SK-N-SH (cell line): ENCODE data around the gene TKT. TPM values are rescaled to one million over a fixed set of nuclear protein-coding genes. Genes with fewer than 3 reads are reported as not detected.

Experiments
- CTCF ChIA-PET: fragments of 300-600, 350-600 bp; formaldehyde crosslinking; extraction: SDS; loops from one replicate; lab custom pipeline; 2021; lab: Yijun Ruan, JAX
- POLR2A ChIA-PET: fragments of 350-600 bp; sonication (Branson Sonifier 250); formaldehyde crosslinking; extraction: SDS; loops from one replicate; lab custom pipeline; 2020; ENCODE audit warnings: antibody characterized with exemption, inconsistent platforms; lab: Yijun Ruan, JAX
- DNase-seq: peaks from one replicate; pipeline ENCODE4 v3.0.0; 2012
- H2AFZ ChIP-seq: fragments of 200-600 bp; sonication (generic); 2 replicates; pipeline ENCODE4 v1.8.1; 2016; ENCODE audit warnings: antibody characterized with exemption, mild to moderate bottlenecking, low read depth
- H3F3A ChIP-seq: fragments of 200-600 bp; sonication (generic); replicated peaks from 2 replicates; pipeline ENCODE3; 2016; ENCODE audit warnings: antibody characterized with exemption, mild to moderate bottlenecking; ENCODE audit not compliant: insufficient read depth
- H3K27ac ChIP-seq, 2 experiments: fragments of 200-500 bp in 1 of 2; fragments of 200-600 bp in 1 of 2; sonication (Bioruptor generic) in 1 of 2; sonication (generic), shearing (Covaris generic) in 1 of 2; 2 replicates each; pipeline versions ENCODE4 v1.5.1 to v1.6.1; 2014 to 2016; ENCODE audit warnings: low read depth in 2 of 2, inconsistent platforms in 1 of 2, low read length in 1 of 2, mild to moderate bottlenecking in 1 of 2, mixed read lengths in 1 of 2
- H3K27me3 ChIP-seq: fragments of 200-600 bp; sonication (generic), shearing (Covaris generic); 2 replicates; pipeline ENCODE4 v1.6.1; 2016; ENCODE audit warnings: mixed run types; ENCODE audit not compliant: insufficient read depth
- H3K36me3 ChIP-seq, 2 experiments: fragments of 200-500 bp in 1 of 2; fragments of 200-600 bp in 1 of 2; sonication (Bioruptor generic) in 1 of 2; sonication (generic) in 1 of 2; replicated peaks in 1 of 2; 2 replicates each; pipeline versions ENCODE3 to v1.5.1; 2014 to 2016; ENCODE audit warnings: low read length in 1 of 2, mild to moderate bottlenecking in 1 of 2; ENCODE audit not compliant: insufficient read depth in 2 of 2, control insufficient read depth in 1 of 2
- H3K4me1 ChIP-seq, 2 experiments: fragments of 200-500 bp in 1 of 2; fragments of 200-600 bp in 1 of 2; sonication (Bioruptor generic) in 1 of 2; sonication (generic), shearing (Covaris generic) in 1 of 2; 2 replicates each; pipeline versions ENCODE4 v1.5.1 to v1.6.1; 2014 to 2016; ENCODE audit warnings: low read depth in 1 of 2, low read length in 1 of 2, mixed run types in 1 of 2; ENCODE audit not compliant: insufficient read depth in 2 of 2, control insufficient read depth in 1 of 2
- H3K4me2 ChIP-seq: fragments of 200-600 bp; sonication (generic), shearing (Covaris generic); 2 replicates; pipeline ENCODE4 v1.6.1; 2017; ENCODE audit warnings: mixed run types
- H3K4me3 ChIP-seq, 2 experiments: fragments of 200-500 bp in 1 of 2; fragments of 200-600 bp in 1 of 2; sonication (Bioruptor generic) in 1 of 2; sonication (generic), shearing (Covaris generic) in 1 of 2; 2 replicates each; pipeline versions ENCODE4 v1.5.1 to v1.8.1; 2014 to 2016; ENCODE audit warnings: low read depth in 2 of 2, inconsistent platforms in 1 of 2, low read length in 1 of 2, mild to moderate bottlenecking in 1 of 2, mixed read lengths in 1 of 2, moderate library complexity in 1 of 2
- H3K79me2 ChIP-seq: fragments of 200-600 bp; sonication (generic); 2 replicates; pipeline ENCODE4 v1.8.1; 2017; ENCODE audit warnings: mild to moderate bottlenecking; ENCODE audit not compliant: insufficient read depth
- H3K9ac ChIP-seq: fragments of 200-600 bp; sonication (generic); 2 replicates; pipeline ENCODE4 v1.6.1; 2017; ENCODE audit warnings: mixed run types
- H3K9me2 ChIP-seq: fragments of 200-600 bp; sonication (generic); 2 replicates; pipeline ENCODE4 v1.6.1; 2017; ENCODE audit warnings: mixed run types
- H3K9me3 ChIP-seq: fragments of 200-600 bp; sonication (generic); 2 replicates; pipeline ENCODE4 v1.6.1; 2017; ENCODE audit warnings: mixed run types, mild to moderate bottlenecking, moderate library complexity
- H4K20me1 ChIP-seq: fragments of 200-600 bp; sonication (generic); 2 replicates; pipeline ENCODE4 v1.6.1; 2017; ENCODE audit warnings: mild to moderate bottlenecking, mixed run types; ENCODE audit not compliant: insufficient read depth
- CHD2 ChIP-seq: fragments of 150-350 bp; IDR thresholded peaks from 2 replicates; pipeline ENCODE4 v1.6.1; 2018; ENCODE audit warnings: low read length; ENCODE audit not compliant: partially characterized antibody
- CTCF ChIP-seq: fragments of 200-600 bp; sonication (generic); IDR thresholded peaks from 2 replicates; pipeline ENCODE4 v1.6.1; 2017; ENCODE audit warnings: antibody characterized with exemption, mild to moderate bottlenecking, moderate library complexity
- ELF1 ChIP-seq: IDR thresholded peaks from 2 replicates; pipeline ENCODE4 v1.4.0; 2012
- EP300 ChIP-seq, 2 experiments: IDR thresholded peaks; 2 replicates each; pipeline versions ENCODE4 v1.4.0 to v1.6.1; 2012; ENCODE audit warnings: borderline replicate concordance in 1 of 2, low read depth in 1 of 2, low read length in 1 of 2
- FOSL2 ChIP-seq: IDR thresholded peaks from 2 replicates; pipeline ENCODE4 v1.4.0; 2012; ENCODE audit warnings: low read depth, mild to moderate bottlenecking, moderate library complexity, borderline replicate concordance
- FOXJ3 ChIP-seq: sonication (generic); formaldehyde crosslinking; IDR thresholded peaks from 2 replicates; pipeline ENCODE4 v1.5.1; 2020; ENCODE audit warnings: mild to moderate bottlenecking, missing genetic modification reagents
- FOXM1 ChIP-seq: IDR thresholded peaks from 2 replicates; pipeline ENCODE4 v1.4.0; 2012; ENCODE audit warnings: low read depth, mild to moderate bottlenecking
- GATA2 ChIP-seq: sonication (generic); formaldehyde crosslinking; IDR thresholded peaks from 2 replicates; pipeline ENCODE4 v1.5.0; 2020; ENCODE audit warnings: mild to moderate bottlenecking, missing genetic modification reagents
- MXI1 ChIP-seq: IDR thresholded peaks from 2 replicates; pipeline ENCODE4 v1.6.1; 2012; ENCODE audit warnings: mild to moderate bottlenecking, low read depth, low read length, improper control_type of control experiment
- NFIC ChIP-seq: IDR thresholded peaks from 2 replicates; pipeline ENCODE4 v1.4.0; 2012; ENCODE audit warnings: borderline replicate concordance
- NRF1 ChIP-seq: IDR thresholded peaks from 2 replicates; pipeline ENCODE4 v1.6.1; 2012; ENCODE audit warnings: low read depth, mild to moderate bottlenecking, low read length
- POLR2AphosphoS5 ChIP-seq: IDR thresholded peaks from 2 replicates; pipeline ENCODE4 v1.6.1; 2012; ENCODE audit warnings: low read depth, low read length
- RFX5 ChIP-seq: IDR thresholded peaks from 2 replicates; pipeline ENCODE4 v1.6.1; 2012; ENCODE audit warnings: mild to moderate bottlenecking, improper control_type of control experiment, low read length
- RXRA ChIP-seq: IDR thresholded peaks from 2 replicates; pipeline ENCODE4 v1.4.0; 2012; ENCODE audit warnings: low read depth, mild to moderate bottlenecking, borderline replicate concordance
- SIN3A ChIP-seq: IDR thresholded peaks from 2 replicates; pipeline ENCODE4 v1.6.1; 2012; ENCODE audit warnings: low read depth, mild to moderate bottlenecking, low read length, moderate library complexity, borderline replicate concordance
- SMC3 ChIP-seq: IDR thresholded peaks from 2 replicates; pipeline ENCODE4 v1.6.1; 2012; ENCODE audit warnings: low read depth, low read length, improper control_type of control experiment
- TCF12 ChIP-seq: IDR thresholded peaks from 2 replicates; pipeline ENCODE4 v1.4.0; 2012
- TEAD4 ChIP-seq: IDR thresholded peaks from 2 replicates; pipeline ENCODE4 v1.4.0; 2012; ENCODE audit warnings: mild to moderate bottlenecking, borderline replicate concordance; ENCODE audit not compliant: insufficient read depth
- USF1 ChIP-seq: IDR thresholded peaks from 2 replicates; pipeline ENCODE4 v1.4.0; 2012; ENCODE audit warnings: low read depth, borderline replicate concordance
- USF2 ChIP-seq: fragments of 150-350 bp; IDR thresholded peaks from 2 replicates; pipeline ENCODE4 v1.6.1; 2017; ENCODE audit warnings: antibody characterized with exemption, low read length, low read depth, borderline replicate concordance
- YY1 ChIP-seq: IDR thresholded peaks from 2 replicates; pipeline ENCODE4 v1.4.0; 2012; ENCODE audit warnings: low read depth, mild to moderate bottlenecking
- WGBS: methylation state at CpG from one replicate; pipeline ENCODE4 v1.1.6; 2017; ENCODE audit warnings: low lambda C conversion rate; 5-methylcytosine and 5-hydroxymethylcytosine counted together
- polyA plus RNA-seq, 3 experiments: library from polyadenylated mRNA; depleted of rRNA; stranded (reverse); fragments of >200 nt; gene quantifications; 2 replicates each; pipeline ENCODE4 v1.2.3, GENCODE V29; 2012

The TKT gene
- polyA plus RNA-seq, 1 of the 3 experiments (the other 2 are of a cell fraction) = 144 TPM

GRCh38 chr3:53225181-53225580 lies 30.6 kb downstream of the TKT start (continued):
- TF ChIP-seq FOXM1 (no peak), POLR2AphosphoS5 (no peak)

GRCh38 chr3:53224536-53224935 lies 31.3 kb downstream of the TKT start:
- no peaks in the 10 kb centered on the region for H3K9me3 ChIP-seq
- no peak overlapping the region for H3K9ac ChIP-seq
- H3K27ac ChIP-seq = no peak overlapping the region
- CTCF ChIA-PET = interaction anchor here (1.0 to 1.1 kb wide), 2 partner anchors 10 to 29 kb away, joined by 3 to 5 read pairs; no protein-coding TSS in a partner anchor
- WGBS = 96% methylated on average over 4 of the region's 5 CpGs
- no peaks in the 10 kb centered on the region for H3K79me2 ChIP-seq
- no peak overlapping the region for H3K4me3 ChIP-seq
- H3K4me2 ChIP-seq = no peak overlapping the region
- H3K4me1 ChIP-seq = no peaks in the 10 kb centered on the region
- POLR2A ChIA-PET = no interaction called here
- H3K27me3 ChIP-seq = no peaks in the 10 kb centered on the region
- H4K20me1 ChIP-seq = no peaks in the 10 kb centered on the region
- H3F3A ChIP-seq = peaks cover 17% of the 10 kb centered on the region
- H3K36me3 ChIP-seq = peaks cover 36 to 69% of the 10 kb centered on the region in 2 experiments
- no peak for DNase-seq
- no peaks in the 10 kb centered on the region for H3K9me2 ChIP-seq
- no peak for TF ChIP-seq RXRA
- TF ChIP-seq GATA2 = no peak
- TF ChIP-seq YY1 = no peak
- TF ChIP-seq RFX5 = no peak
- no peak for TF ChIP-seq CTCF
- TF ChIP-seq NRF1 = no peak
- no peak for TF ChIP-seq FOXJ3 (CRISPR knock-in tag)
- no peak for TF ChIP-seq SMC3
- no peak for TF ChIP-seq USF2
- no peak for TF ChIP-seq TEAD4
- TF ChIP-seq, all 33 proteins: peak for 0
- no peak overlapping the region for H2AFZ ChIP-seq

- Histone ChIP-seq H3K4me1 (no peaks in the 10 kb centered on the region), H3K27me3 (no peaks in the 10 kb centered on the region), H2AFZ (no peak overlapping the region), H3K36me3 (peaks cover 32 to 64% of the 10 kb centered on the region in 2 experiments), H3K4me3 (no peak overlapping the region), H3K79me2 (no peaks in the 10 kb centered on the region), H4K20me1 (no peaks in the 10 kb centered on the region), H3K27ac (no peak overlapping the region), H3K9ac (no peak overlapping the region), H3K9me2 (no peaks in the 10 kb centered on the region)
- DNase-seq = no peak
- ChIA-PET CTCF (interaction anchor here (1.1 kb wide), 1 partner anchor 28 kb away, joined by 5 read pairs; no protein-coding TSS in a partner anchor), POLR2A (no interaction called here)
- no peak for TF ChIP-seq TCF12
- no peak for TF ChIP-seq NFIC
- TF ChIP-seq RFX5 = no peak
- TF ChIP-seq YY1 = no peak
- no peak for TF ChIP-seq FOXM1
- TF ChIP-seq MXI1 = no peak
- no peak for TF ChIP-seq CTCF
- no peak for TF ChIP-seq POLR2AphosphoS5
- TF ChIP-seq NRF1 = no peak
- no peak for TF ChIP-seq EP300 (IDR thresholded peaks at IDR 0.05; ENCODE audit: borderline replicate concordance in 1 of 2, low read depth in 1 of 2, low read length in 1 of 2)
- TF ChIP-seq ELF1 = no peak
- no peak for TF ChIP-seq CHD2
- TF ChIP-seq USF1 = no peak
- no peak for TF ChIP-seq FOSL2
- TF ChIP-seq SIN3A = no peak
- TF ChIP-seq, all 33 proteins: peak for 0
- H3K4me2 ChIP-seq = no peak overlapping the region
- H3F3A ChIP-seq = peaks cover 17% of the 10 kb centered on the region
- no peaks in the 10 kb centered on the region for H3K9me3 ChIP-seq
- WGBS = 80% methylated on average over 2 of the region's 5 CpGs
Measured at GRCh38 chr3:53224026-53224425, 31.8 kb downstream of the TKT start.
